HG03064 (cell line): ENCODE measurements around the gene GAK.

ENCODE experiments used
- ATAC-seq: cut with Tn5 transposase; IDR thresholded peaks from one replicate; pipeline ENCODE4 v1.9.1; 2021; ENCODE audit warnings: low read depth; ENCODE audit not compliant: unreplicated experiment

GAK gene

GRCh38 chr4:910366-911091 is 21.6 kb downstream of the GAK start:
- no peak for ATAC-seq

- no peak for ATAC-seq
Observed at GRCh38 chr4:909821-910220, 22.3 kb downstream of the GAK start.

GRCh38 chr4:909131-909571 is 23.0 kb downstream of the GAK start:
- no peak for ATAC-seq

- ATAC-seq: no peak
Observed at GRCh38 chr4:907691-908425, 24.3 kb downstream of the GAK start.

- ATAC-seq: no peak
Observed at GRCh38 chr4:907103-907400, 25.1 kb downstream of the GAK start.

GRCh38 chr4:906339-907102 is 25.6 kb downstream of the GAK start:
- ATAC-seq: no peak

GRCh38 chr4:905485-906338 is 26.4 kb downstream of the GAK start:
- ATAC-seq: no peak

- ATAC-seq: no peak
Observed at GRCh38 chr4:903066-904046, 28.8 kb downstream of the GAK start.

- ATAC-seq: no peak
Observed at GRCh38 chr4:901192-901910, 30.8 kb downstream of the GAK start.

- ATAC-seq: no peak
Observed at GRCh38 chr4:900721-901120, 31.4 kb downstream of the GAK start.

GRCh38 chr4:900073-900472 is 32.0 kb downstream of the GAK start:
- ATAC-seq: no peak

- no peak for ATAC-seq
Observed at GRCh38 chr4:899556-899906, 32.6 kb downstream of the GAK start.

- no peak for ATAC-seq
Observed at GRCh38 chr4:898869-899555, 33.1 kb downstream of the GAK start.

- ATAC-seq: no peak
Observed at GRCh38 chr4:898123-898522, 34.0 kb downstream of the GAK start.

GRCh38 chr4:896630-897029 is 35.5 kb downstream of the GAK start:
- ATAC-seq: no peak

- no peak for ATAC-seq
Observed at GRCh38 chr4:896216-896615, 35.9 kb downstream of the GAK start.

- ATAC-seq: no peak
Observed at GRCh38 chr4:895596-895995, 36.5 kb downstream of the GAK start.

- ATAC-seq: no peak
Observed at GRCh38 chr4:893995-894705, 38.0 kb downstream of the GAK start.
